ENCODE results near the gene EGLN2.

The EGLN2 gene

DNA sequence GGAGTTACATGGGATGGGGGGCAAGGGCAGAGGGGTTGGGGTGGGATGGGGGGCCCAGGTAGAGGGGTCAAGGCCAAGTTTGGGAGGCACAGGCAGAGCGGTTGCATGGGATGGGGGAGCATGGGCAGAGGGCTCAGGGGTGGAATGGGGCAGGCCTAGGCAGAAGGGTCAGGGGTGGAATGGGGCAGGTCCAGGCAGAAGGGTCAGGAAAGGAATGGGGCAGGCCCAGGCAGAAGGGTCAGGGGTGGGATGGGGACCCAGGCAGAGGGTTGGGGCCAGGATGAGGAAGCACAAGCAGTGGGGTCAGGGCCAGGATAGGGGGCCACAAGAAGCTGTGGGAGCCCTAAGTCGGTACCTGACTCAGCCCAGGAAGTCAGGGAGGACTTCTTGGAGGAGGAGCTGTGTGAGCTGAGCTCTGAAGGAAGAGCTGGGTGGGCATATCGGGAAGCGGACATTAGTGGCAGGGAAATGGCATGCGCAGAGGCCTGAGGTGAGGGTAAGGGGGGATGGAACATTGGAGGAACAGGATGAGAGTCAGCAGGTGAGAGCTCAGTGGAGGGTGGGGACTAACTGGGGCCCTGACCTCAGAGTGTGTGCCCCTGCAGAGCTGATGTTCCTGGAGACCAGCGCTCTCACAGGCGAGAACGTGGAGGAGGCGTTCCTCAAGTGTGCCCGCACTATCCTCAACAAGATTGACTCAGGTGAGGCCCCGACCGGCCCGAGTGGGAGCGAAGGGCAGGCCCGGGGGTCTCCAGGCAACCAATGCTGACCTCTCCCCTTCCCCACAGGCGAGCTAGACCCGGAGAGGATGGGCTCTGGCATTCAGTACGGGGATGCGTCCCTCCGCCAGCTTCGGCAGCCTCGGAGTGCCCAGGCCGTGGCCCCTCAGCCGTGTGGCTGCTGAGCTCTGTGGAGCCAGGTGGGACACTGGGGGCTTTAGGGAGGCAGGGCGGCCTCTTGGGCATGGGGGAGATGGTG, 12.6 kb upstream of the EGLN2 start:
- no peak for DNase-seq
- Mint-ChIP-seq H3K9me3 (no peaks in the 10 kb centered on the region), H3K27ac (peak overlapping the region; percentile 6 to 60)

DNA sequence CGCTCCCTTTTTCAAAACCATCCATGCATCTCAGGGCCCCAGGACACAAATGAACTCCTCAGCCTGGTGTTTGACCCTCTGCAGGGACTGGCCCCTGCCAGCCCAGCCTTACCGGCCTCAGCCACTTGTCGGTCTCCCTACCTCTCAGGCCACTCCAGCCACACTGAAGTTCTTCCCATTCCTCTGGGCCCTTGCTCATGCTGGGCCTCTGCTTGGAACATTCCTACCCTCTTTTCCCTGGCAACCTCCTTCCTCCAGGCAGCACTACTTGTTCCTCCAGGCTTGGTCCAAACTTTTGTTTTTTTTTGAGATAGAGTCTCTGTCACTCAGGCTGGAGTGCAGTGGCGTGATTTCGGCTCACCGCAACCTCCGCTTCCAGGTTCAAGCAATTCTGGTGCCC, 7.6 kb upstream of the EGLN2 start:
- no peaks in the 10 kb centered on the region for H3K9me3 Mint-ChIP-seq
- ATAC-seq (no peak), DNase-seq (no peak)
- peak overlapping the region in 1 of 2 donors; percentile 87 for H3K27ac Mint-ChIP-seq
- H3K27me3 Mint-ChIP-seq, result no peaks in the 10 kb centered on the region
- no peak overlapping the region for H3K4me3 Mint-ChIP-seq
- peaks cover 48% of the 10 kb centered on the region for H3K4me1 Mint-ChIP-seq

More for the DNA sequence above, 12.6 kb upstream of the EGLN2 start:
- no peak for ATAC-seq
- Mint-ChIP-seq H3K4me3 (no peak overlapping the region), H3K27me3 (no peaks in the 10 kb centered on the region), H3K4me1 (peaks cover 38% of the 10 kb centered on the region)

DNA sequence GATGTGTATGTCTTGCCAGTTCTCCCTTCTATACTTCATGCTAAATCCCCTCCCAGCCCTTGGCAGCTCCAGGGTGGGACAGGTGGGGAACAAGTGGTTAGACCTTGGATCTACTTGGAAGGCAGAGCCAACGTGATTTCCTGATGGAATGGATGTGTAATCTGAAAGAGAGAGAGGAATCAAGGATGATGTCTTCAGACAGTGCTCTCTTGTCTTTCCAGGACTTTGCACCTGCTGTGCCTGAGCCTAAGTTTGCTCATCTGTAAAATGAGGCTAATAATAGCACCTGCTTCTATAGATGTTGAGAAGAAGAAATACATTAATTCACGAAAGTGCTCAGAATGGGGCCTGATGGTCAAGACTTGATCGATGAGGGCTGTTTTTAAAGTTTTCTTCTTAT, 7.0 kb upstream of the EGLN2 start:
- ATAC-seq, result no peak
- H3K27ac Mint-ChIP-seq, result peak overlapping the region; percentile 61 to 63
- H3K4me3 Mint-ChIP-seq, result peak overlapping the region in 1 of 2 donors; percentile 38
- H3K9me3 Mint-ChIP-seq, result no peaks in the 10 kb centered on the region
- peaks cover 48% of the 10 kb centered on the region for H3K4me1 Mint-ChIP-seq
- DNase-seq, result no peak
- no peaks in the 10 kb centered on the region for H3K27me3 Mint-ChIP-seq

DNA sequence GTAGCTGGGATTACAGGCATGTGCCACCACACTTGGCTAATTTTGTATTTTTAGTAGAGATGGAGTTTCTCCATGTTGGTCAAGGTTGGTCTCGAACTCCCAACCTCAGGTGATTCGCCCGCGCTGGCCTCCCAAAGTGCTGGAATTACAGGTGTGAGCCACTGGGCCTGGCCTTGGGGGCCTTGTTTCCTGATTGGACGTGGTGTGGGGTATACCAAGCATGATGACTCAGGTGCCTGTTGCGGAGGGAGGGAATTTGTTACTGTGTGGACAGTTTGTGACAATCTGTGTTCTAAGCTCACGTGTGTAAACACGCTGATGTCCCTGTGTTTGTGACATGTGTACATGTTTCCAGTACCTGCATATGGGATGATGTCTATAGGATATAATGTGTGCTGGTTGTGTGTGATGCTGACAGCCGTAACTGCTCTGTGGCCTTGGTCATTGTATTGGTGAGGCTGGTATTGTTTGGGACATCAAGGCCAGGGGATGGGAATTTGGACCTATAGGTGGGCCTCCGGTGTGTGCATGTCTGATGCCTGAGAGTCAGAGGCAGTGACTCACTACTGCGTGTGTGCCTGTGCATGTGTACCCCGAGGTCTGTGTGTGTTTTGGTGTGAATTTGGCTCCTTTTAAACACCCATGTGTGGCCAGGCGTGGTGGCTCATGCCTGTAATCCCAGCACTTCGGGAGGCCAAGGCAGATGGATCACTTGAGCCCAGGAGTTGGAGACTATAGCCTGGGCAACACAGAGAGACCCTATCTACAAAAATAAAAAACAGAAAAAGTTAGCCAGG, 1.6 kb upstream of the EGLN2 start:
- H3K27ac Mint-ChIP-seq, result peak overlapping the region; percentile 70 to 96
- ATAC-seq (no peak), DNase-seq (no peak)
- H3K27me3 Mint-ChIP-seq, result no peaks in the 10 kb centered on the region
- no peaks in the 10 kb centered on the region for H3K9me3 Mint-ChIP-seq
- H3K4me3 Mint-ChIP-seq, result peak overlapping the region; percentile 7 to 96
- peaks cover 65% of the 10 kb centered on the region for H3K4me1 Mint-ChIP-seq

DNA sequence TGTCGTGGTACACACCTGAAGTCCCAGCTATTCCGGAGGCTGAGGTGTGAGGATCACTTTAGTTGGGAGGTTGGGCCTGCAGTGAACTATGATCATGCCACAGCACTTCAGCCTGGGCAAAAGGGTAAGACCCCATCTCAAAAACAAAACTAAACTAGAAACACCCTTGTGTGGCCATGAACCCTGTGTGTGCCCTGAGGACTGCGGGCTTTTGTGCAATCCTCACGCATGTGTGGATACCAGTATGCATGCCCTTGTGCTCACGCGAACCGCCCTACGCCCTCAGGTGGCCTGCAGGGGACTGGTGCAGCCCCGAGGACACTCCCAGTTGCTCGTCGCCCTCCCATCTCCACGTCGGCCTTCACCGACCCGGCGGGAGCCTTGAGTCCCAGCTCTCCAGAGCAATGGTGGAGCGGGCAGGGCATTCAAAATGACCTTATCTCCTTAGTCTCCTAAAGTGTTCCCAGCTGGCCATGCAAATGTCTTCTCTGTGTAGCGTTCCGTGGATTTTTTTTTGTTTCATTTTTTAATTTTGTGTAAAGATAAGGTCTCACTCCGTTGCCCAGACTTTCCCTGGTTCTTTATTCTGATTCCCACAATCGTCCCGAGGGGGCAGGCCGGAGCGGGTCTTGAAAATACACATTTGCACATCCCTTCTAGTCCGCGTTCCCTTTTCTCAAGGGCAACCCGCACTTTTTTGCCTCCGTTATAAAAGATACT, 868 bp upstream of the EGLN2 start:
- Mint-ChIP-seq H3K4me3 (peak overlapping the region; percentile 95 to 96), H3K27ac (peak overlapping the region; percentile 96 to 99), H3K27me3 (no peaks in the 10 kb centered on the region), H3K4me1 (peaks cover 65% of the 10 kb centered on the region), H3K9me3 (no peaks in the 10 kb centered on the region)
- DNase-seq (peak; percentile 65 to 81), ATAC-seq (peak; percentile 68)

DNA sequence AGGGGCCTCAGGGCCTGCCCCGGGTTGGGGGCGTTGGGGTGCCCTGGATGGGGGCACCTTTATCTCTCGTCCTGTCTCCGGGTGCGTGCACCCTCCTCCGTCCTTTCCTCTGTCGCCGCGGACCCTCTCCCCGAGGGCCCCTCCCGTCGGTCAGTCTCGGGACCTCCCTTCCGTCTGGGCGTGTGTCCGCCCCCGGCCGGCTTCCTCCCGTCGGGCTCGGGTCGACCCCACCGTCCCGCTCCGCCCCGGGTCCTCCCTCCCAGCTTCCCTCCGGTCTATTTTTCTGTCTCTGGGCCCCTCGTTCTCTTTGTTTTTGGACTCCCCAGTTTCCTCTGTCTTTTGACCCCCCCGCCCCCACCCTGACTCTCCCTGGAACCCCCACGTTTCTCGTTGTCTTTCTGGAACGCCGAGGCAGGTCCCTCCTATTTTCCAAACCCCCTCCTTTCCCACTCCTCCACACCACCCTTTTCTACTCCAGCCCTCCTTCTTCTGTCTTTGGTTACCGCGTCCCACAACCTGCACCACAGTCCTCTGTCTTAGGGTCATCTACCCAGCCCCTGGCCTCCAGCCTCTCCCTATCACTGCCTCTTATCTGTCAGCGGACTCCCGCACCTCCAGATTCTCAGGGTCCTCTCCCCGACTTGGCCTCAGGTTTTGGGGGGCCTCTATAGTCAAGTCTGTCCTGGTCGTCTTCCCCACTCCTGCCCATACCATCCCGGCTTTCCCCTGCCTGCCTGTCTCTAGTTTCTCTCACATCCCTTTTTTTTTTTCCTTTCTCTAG, 757 bp downstream of the EGLN2 start:
- Mint-ChIP-seq H3K27me3 (no peaks in the 10 kb centered on the region), H3K4me1 (peaks cover 79% of the 10 kb centered on the region), H3K9me3 (no peaks in the 10 kb centered on the region), H3K4me3 (peak overlapping the region; percentile 99 to 100), H3K27ac (peak overlapping the region; percentile 93 to 95)
- DNase-seq (peak in 1 of 2 donors; percentile 50), ATAC-seq (peak; percentile 6)

DNA sequence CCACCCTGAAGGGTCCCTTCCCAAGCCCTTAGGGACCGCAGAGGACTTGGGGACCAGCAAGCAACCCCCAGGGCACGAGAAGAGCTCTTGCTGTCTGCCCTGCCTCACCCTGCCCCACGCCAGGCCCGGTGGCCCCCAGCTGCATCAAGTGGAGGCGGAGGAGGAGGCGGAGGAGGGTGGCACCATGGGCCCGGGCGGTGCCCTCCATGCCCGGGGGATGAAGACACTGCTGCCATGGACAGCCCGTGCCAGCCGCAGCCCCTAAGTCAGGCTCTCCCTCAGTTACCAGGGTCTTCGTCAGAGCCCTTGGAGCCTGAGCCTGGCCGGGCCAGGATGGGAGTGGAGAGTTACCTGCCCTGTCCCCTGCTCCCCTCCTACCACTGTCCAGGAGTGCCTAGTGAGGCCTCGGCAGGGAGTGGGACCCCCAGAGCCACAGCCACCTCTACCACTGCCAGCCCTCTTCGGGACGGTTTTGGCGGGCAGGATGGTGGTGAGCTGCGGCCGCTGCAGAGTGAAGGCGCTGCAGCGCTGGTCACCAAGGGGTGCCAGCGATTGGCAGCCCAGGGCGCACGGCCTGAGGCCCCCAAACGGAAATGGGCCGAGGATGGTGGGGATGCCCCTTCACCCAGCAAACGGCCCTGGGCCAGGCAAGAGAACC, 1.5 kb downstream of the EGLN2 start:
- DNase-seq, result no peak
- Mint-ChIP-seq H3K4me3 (peak overlapping the region; percentile 99 to 100), H3K27ac (peak overlapping the region; percentile 93 to 95), H3K4me1 (peaks cover 86% of the 10 kb centered on the region), H3K9me3 (no peaks in the 10 kb centered on the region), H3K27me3 (no peaks in the 10 kb centered on the region)
- no peak for ATAC-seq

DNA sequence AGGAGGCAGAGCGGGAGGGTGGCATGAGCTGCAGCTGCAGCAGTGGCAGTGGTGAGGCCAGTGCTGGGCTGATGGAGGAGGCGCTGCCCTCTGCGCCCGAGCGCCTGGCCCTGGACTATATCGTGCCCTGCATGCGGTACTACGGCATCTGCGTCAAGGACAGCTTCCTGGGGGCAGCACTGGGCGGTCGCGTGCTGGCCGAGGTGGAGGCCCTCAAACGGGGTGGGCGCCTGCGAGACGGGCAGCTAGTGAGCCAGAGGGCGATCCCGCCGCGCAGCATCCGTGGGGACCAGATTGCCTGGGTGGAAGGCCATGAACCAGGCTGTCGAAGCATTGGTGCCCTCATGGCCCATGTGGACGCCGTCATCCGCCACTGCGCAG, 2.0 kb downstream of the EGLN2 start:
- H3K9me3 Mint-ChIP-seq, result no peaks in the 10 kb centered on the region
- peaks cover 90% of the 10 kb centered on the region for H3K4me1 Mint-ChIP-seq
- H3K27me3 Mint-ChIP-seq, result no peaks in the 10 kb centered on the region
- DNase-seq, result no peak
- peak overlapping the region; percentile 99 to 100 for H3K4me3 Mint-ChIP-seq
- peak overlapping the region in 1 of 2 donors; percentile 65 for H3K27ac Mint-ChIP-seq
- ATAC-seq, result no peak

DNA sequence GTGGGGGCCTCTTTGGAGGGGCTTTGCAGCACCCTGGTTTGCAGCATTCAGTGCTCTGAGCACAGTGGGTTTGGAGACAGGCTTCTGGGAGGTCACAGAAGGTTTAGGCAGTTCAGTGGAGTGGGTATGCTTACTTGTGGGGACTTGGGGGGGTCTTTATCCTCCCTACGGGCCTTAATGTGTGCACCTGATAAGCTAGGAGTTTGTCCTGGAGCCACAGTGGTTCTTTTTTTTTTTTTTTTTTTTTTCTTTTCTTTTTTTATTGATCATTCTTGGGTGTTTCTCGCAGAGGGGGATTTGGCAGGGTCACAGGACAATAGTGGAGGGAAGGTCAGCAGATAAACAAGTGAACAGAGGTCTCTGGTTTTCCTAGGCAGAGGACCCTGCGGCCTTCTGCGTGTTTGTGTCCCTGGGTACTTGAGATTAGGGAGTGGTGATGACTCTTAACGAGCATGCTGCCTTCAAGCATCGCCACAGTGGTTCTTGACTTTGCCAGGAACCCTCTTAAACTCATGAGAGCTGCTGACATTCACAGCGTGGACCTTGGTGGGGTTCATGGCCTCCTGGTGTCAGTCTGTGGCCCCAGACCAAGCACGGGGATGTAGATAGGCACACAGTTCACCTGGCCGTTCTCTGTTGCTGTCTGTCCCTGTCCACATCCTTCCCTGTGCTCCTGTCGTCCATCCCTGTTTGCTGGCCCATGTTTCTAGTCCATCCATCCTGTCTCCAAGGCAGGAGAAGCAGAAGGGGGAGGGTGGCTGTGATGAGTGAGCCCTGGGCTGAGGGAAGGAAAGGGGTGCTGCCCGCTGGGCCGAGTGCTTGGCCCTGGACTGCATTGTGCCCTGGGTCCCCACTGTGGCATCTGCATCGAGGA, 2.7 kb downstream of the EGLN2 start:
- ATAC-seq (no peak), DNase-seq (no peak)
- H3K4me1 Mint-ChIP-seq, result peaks cover 90% of the 10 kb centered on the region
- no peaks in the 10 kb centered on the region for H3K9me3 Mint-ChIP-seq
- H3K4me3 Mint-ChIP-seq, result peak overlapping the region; percentile 99 to 100
- no peaks in the 10 kb centered on the region for H3K27me3 Mint-ChIP-seq
- peak overlapping the region; percentile 89 to 97 for H3K27ac Mint-ChIP-seq

DNA sequence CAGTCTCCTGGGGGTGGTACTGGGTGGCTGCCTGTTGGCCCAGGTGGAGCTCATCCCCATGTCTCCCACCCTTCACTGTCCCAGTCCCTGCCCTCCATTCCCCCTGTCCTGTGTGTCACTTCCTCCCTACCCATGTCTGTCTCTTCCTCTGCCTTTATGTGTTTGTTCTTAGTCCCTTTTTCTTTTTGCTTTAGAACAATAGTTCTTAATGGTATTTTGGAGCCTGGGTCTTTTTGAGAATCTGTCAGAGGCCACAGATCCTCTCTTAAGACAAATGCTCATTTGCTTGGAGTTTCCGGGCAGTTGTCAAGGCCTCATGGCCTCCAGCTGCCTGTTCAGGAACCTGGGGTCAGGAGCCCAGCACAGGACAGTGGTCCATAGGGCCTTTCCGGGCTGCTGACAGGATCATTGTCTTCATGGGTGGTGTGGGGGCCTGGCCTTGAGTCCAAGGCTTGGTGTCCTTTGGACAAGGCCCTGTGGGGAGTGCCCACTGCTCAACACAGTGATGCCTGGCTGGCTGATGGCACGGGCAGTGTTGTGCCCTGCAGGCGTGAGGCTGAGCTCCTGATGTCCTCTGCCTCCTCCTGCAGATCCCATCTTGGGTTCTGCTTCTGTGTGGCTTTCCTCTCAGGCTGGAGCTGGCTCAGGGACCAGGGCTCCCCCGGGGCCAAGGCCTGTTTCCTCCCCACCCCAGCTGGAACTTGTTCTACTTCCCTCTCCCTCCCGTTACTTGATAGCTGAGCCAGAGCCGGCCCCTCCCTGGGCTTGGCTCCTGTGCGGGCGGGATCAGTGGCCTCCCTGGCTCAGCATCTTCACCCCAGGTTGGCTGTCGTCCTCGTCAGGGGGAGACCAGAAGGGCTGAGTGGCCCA, 3.5 kb downstream of the EGLN2 start:
- Mint-ChIP-seq H3K27ac (peak overlapping the region; percentile 89 to 97), H3K27me3 (no peaks in the 10 kb centered on the region), H3K9me3 (no peaks in the 10 kb centered on the region), H3K4me1 (peaks cover 90% of the 10 kb centered on the region), H3K4me3 (peak overlapping the region; percentile 86 to 100)
- ATAC-seq, result no peak
- DNase-seq, result no peak

DNA sequence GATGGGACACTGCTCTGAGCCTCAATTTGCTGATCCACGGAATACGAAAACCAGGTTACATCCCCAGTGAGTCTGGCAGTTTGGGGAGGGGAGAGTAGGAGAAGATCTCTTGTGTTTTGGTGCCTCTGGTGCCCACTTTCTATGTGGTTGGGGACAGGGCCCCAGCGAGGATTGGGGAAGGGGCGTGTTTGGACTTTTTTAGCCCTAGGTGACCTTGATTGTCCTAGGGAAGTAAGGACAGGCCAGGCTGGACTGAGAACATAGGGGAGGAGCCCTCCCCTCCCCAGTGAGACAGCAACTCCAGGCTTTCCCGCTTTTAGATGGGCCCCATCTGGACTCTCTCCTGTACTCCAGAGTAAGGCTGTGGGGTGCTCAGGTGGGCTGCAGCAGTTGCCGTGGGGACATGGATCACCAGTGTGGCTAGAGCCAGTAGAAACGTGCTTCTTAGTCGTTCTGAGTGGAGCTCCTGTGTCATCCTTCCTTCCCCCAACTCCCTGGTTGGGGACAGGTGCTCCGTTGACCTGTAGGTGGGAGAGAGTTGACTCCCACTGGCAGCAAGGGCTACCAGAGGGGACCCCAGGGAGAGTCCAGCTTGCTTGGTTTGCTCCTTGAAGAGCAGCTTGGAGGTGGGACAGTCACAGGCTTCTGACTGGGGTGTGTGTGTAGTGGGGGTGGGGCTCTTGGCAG, 4.3 kb downstream of the EGLN2 start:
- no peaks in the 10 kb centered on the region for H3K9me3 Mint-ChIP-seq
- H3K4me1 Mint-ChIP-seq, result peaks cover 90% of the 10 kb centered on the region
- peak overlapping the region; percentile 92 to 97 for H3K27ac Mint-ChIP-seq
- no peaks in the 10 kb centered on the region for H3K27me3 Mint-ChIP-seq
- no peak for ATAC-seq
- peak overlapping the region; percentile 86 to 100 for H3K4me3 Mint-ChIP-seq
- DNase-seq, result no peak
